ENCODE measurements around the gene SDK2. TPM values are rescaled to one million over a fixed set of nuclear protein-coding genes. Genes with fewer than 3 reads are reported as not detected.

SDK2 gene
- total RNA-seq, 1 donor from 2014 or later, result 11.2 TPM

GRCh38 chr17:73678999-73679398 lies 34.8 kb upstream of the SDK2 start:
- Mint-ChIP-seq H3K36me3 (ENCODE audit: low read depth, unreplicated experiment) (no peaks in the 10 kb centered on the region), H3K4me3 (ENCODE audit: unreplicated experiment) (no peak overlapping the region), H3K9me3 (ENCODE audit: unreplicated experiment) (peaks cover 6% of the 10 kb centered on the region), H3K27ac (ENCODE audit: unreplicated experiment) (no peak overlapping the region), H3K27me3 (ENCODE audit: low read depth, unreplicated experiment) (peaks cover 17% of the 10 kb centered on the region), H3K4me1 (ENCODE audit: low read depth, unreplicated experiment) (no peaks in the 10 kb centered on the region)
- H3K27me3 ChIP-seq (ENCODE audit: insufficient read depth, low read length), result no peaks in the 10 kb centered on the region
- DNase-seq (ENCODE audit: low read depth) (no peak), FAIRE-seq (no peak)
- no peak overlapping the region for H2AFZ ChIP-seq (ENCODE audit: low read depth, low read length)
- no peaks in the 10 kb centered on the region for H3K79me2 ChIP-seq (ENCODE audit: insufficient read depth, low read length)
- no peak overlapping the region for H3K27ac ChIP-seq (ENCODE audit: low read depth, low read length)
- no peak overlapping the region for H3K4me2 ChIP-seq (ENCODE audit: low read length)
- H4K20me1 ChIP-seq (ENCODE audit: insufficient read depth, low read length), result no peaks in the 10 kb centered on the region
- no peaks in the 10 kb centered on the region for H3K36me3 ChIP-seq (ENCODE audit: insufficient read depth, low read length)
- no peak overlapping the region for H3K9ac ChIP-seq (ENCODE audit: low read length)
- H3K4me1 ChIP-seq (ENCODE audit: insufficient read depth, low read length), result no peaks in the 10 kb centered on the region
- H3K9me3 ChIP-seq (ENCODE audit: insufficient read depth, low read depth, low read length), result peaks cover 7% of the 10 kb centered on the region
- TF ChIP-seq EZH2 (IDR thresholded peaks at IDR 0.05; ENCODE audit: insufficient read depth, low read length) (no peak), CTCF (IDR thresholded peaks at IDR 0.05; ENCODE audit: insufficient read depth, low read depth, low read length) (no peak)
- H3K4me3 ChIP-seq (ENCODE audit: insufficient read depth, low read depth, low read length), result no peak overlapping the region

GRCh38 chr17:73669771-73670170 lies 25.5 kb upstream of the SDK2 start:
- no peak overlapping the region for H3K9ac ChIP-seq (ENCODE audit: low read length)
- H3K27ac ChIP-seq (ENCODE audit: low read depth, low read length), result no peak overlapping the region
- no peaks in the 10 kb centered on the region for H3K79me2 ChIP-seq (ENCODE audit: insufficient read depth, low read length)
- peaks cover 26% of the 10 kb centered on the region for H3K27me3 Mint-ChIP-seq (ENCODE audit: low read depth, unreplicated experiment)
- H3K36me3 Mint-ChIP-seq (ENCODE audit: low read depth, unreplicated experiment), result no peaks in the 10 kb centered on the region
- H2AFZ ChIP-seq (ENCODE audit: low read depth, low read length), result no peak overlapping the region
- no peaks in the 10 kb centered on the region for H3K4me1 Mint-ChIP-seq (ENCODE audit: low read depth, unreplicated experiment)
- no peaks in the 10 kb centered on the region for H3K9me3 ChIP-seq (ENCODE audit: insufficient read depth, low read depth, low read length)
- DNase-seq (ENCODE audit: low read depth), result no peak
- no peak overlapping the region for H3K4me3 ChIP-seq (ENCODE audit: insufficient read depth, low read depth, low read length)
- H3K9me3 Mint-ChIP-seq (ENCODE audit: unreplicated experiment), result no peaks in the 10 kb centered on the region
- TF ChIP-seq CTCF (IDR thresholded peaks at IDR 0.05; ENCODE audit: insufficient read depth, low read depth, low read length) (no peak), EZH2 (IDR thresholded peaks at IDR 0.05; ENCODE audit: insufficient read depth, low read length) (no peak)
- H3K4me1 ChIP-seq (ENCODE audit: insufficient read depth, low read length), result no peaks in the 10 kb centered on the region
- H3K27me3 ChIP-seq (ENCODE audit: insufficient read depth, low read length), result peaks cover under 1% of the 10 kb centered on the region
- no peak overlapping the region for H3K27ac Mint-ChIP-seq (ENCODE audit: unreplicated experiment)
- no peak overlapping the region for H3K4me2 ChIP-seq (ENCODE audit: low read length)
- no peak overlapping the region for H3K4me3 Mint-ChIP-seq (ENCODE audit: unreplicated experiment)
- no peaks in the 10 kb centered on the region for H4K20me1 ChIP-seq (ENCODE audit: insufficient read depth, low read length)
- no peak for FAIRE-seq
- no peaks in the 10 kb centered on the region for H3K36me3 ChIP-seq (ENCODE audit: insufficient read depth, low read length)

GRCh38 chr17:73667181-73667959 lies 23.1 kb upstream of the SDK2 start:
- no peak overlapping the region for H3K27ac Mint-ChIP-seq (ENCODE audit: unreplicated experiment)
- H4K20me1 ChIP-seq (ENCODE audit: insufficient read depth, low read length), result no peaks in the 10 kb centered on the region
- no peak overlapping the region for H3K4me2 ChIP-seq (ENCODE audit: low read length)
- no peak overlapping the region for H3K4me3 ChIP-seq (ENCODE audit: insufficient read depth, low read depth, low read length)
- no peak overlapping the region for H3K27ac ChIP-seq (ENCODE audit: low read depth, low read length)
- no peaks in the 10 kb centered on the region for H3K9me3 ChIP-seq (ENCODE audit: insufficient read depth, low read depth, low read length)
- DNase-seq (ENCODE audit: low read depth), result no peak
- peaks cover 32% of the 10 kb centered on the region for H3K27me3 Mint-ChIP-seq (ENCODE audit: low read depth, unreplicated experiment)
- H3K27me3 ChIP-seq (ENCODE audit: insufficient read depth, low read length), result peaks cover 3% of the 10 kb centered on the region
- FAIRE-seq, result no peak
- TF ChIP-seq EZH2 (IDR thresholded peaks at IDR 0.05; ENCODE audit: insufficient read depth, low read length) (no peak), CTCF (IDR thresholded peaks at IDR 0.05; ENCODE audit: insufficient read depth, low read depth, low read length) (no peak)
- H3K4me1 ChIP-seq (ENCODE audit: insufficient read depth, low read length), result no peaks in the 10 kb centered on the region
- H3K9me3 Mint-ChIP-seq (ENCODE audit: unreplicated experiment), result no peaks in the 10 kb centered on the region
- no peaks in the 10 kb centered on the region for H3K79me2 ChIP-seq (ENCODE audit: insufficient read depth, low read length)
- no peaks in the 10 kb centered on the region for H3K36me3 ChIP-seq (ENCODE audit: insufficient read depth, low read length)
- no peak overlapping the region for H3K4me3 Mint-ChIP-seq (ENCODE audit: unreplicated experiment)
- H3K9ac ChIP-seq (ENCODE audit: low read length), result no peak overlapping the region
- no peak overlapping the region for H2AFZ ChIP-seq (ENCODE audit: low read depth, low read length)
- no peaks in the 10 kb centered on the region for H3K4me1 Mint-ChIP-seq (ENCODE audit: low read depth, unreplicated experiment)
- H3K36me3 Mint-ChIP-seq (ENCODE audit: low read depth, unreplicated experiment), result no peaks in the 10 kb centered on the region
